Stimulated activated CD4-positive, alpha-beta T cell treated with anti-CD3 and anti-CD28 coated beads, Interleukin-15, amount 100 ng/mL, for 1 hour (primary cell): ENCODE results near the gene DLGAP4.

Experiments used
- DNase-seq, 2 donors: peaks; one replicate each; pipeline ENCODE4 v3.0.0-alpha.2; 2020; ENCODE audit warnings: low read depth in 1 of 2, low spot score in 1 of 2

Gene DLGAP4

DNA sequence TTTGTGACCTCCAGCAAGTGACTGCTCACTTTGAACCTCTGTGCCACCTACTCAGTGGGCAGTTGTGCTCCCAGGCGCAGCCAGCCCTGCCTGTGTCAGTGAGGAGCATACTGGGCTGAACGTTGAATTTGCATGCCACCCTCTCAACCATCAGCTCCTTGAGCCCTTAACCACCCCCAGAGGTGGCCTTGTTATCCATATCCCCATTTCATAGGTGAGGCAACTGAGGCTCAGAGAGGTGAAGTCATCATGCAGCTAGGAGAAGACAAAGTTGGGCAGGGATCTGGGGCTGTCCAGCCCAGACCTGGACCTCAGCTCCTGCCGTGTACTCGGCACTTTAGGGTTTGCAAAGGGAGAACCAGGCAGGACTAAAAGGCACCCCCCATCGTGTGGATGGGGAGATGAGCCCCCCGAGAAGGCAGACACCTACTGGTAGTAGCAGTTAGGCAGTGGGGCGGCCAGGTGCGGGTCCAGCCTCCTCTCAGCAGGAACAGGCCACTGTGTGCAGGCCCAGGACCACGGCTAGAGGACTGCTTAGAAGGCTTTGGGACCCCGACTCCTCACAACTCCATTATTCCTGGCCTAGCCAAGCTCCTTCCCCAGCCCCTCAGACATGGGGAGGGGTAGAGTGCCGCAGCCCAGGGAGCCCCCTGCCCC lies 134.4 kb downstream of the DLGAP4 start:
- no peak for DNase-seq

GRCh38 chr20:36441027-36441414 lies 134.9 kb downstream of the DLGAP4 start:
- no peak for DNase-seq

DNA sequence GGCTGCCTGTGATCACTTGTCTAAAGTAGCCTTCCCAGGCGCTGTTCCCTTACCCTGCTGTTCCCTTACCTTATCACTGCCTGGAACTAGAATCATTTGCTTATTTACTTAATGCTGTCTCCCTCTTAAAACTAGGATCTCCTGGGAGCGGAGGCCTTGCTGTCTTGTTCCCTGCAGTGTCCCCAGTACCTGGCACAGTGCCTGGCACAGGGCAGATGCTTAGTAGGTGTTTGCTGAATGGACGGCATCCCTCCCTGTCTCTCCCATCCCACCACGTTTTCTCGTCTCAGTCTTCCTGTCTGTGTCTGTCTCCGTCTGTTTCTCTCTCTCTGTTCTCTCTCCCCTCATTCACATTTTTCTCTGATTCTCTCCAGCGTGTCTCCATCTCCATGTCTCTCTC lies 135.3 kb downstream of the DLGAP4 start:
- DNase-seq, result no peak

GRCh38 chr20:36445847-36446246 lies 139.7 kb downstream of the DLGAP4 start:
- DNase-seq, result no peak

GRCh38 chr20:36446557-36446956 lies 140.4 kb downstream of the DLGAP4 start:
- no peak for DNase-seq

GRCh38 chr20:36447101-36447500 lies 141.0 kb downstream of the DLGAP4 start:
- no peak for DNase-seq

DNA sequence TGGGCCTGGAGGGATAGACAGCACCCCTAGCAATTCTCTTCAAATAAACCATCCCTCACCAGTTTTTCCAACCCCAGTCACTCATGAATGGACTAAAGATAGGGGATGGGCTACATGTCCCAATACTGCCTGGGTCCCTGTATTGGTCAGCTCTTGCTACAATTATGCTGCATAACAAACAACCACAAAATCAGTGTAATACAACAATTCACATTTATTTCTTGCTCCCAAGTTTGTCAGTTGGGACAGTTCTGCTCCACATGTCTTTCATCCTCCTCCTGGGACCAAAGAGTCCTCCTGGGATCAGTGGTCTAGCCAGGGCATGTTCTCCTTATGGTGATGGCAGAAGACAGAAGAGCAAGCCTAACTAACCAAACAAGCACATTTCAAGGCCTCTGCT lies 143.5 kb downstream of the DLGAP4 start:
- DNase-seq, result no peak

DNA sequence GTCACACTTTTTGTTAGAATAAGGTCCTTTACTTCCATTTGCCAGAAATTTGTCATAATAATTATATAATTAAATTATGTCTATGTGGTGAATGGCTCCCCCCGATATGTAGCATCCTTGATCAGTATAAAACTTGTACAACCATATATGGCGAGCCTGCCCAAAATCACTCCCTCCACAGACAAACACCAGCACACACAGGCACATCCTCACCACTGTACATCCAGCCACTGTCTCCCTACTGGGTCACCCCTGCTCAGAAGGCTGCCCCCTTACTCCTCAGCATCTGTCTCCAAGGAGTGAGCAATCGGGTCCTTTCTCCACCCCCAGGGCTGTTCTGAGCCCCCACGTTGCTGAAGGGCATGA lies 148.2 kb downstream of the DLGAP4 start:
- no peak for DNase-seq

DNA sequence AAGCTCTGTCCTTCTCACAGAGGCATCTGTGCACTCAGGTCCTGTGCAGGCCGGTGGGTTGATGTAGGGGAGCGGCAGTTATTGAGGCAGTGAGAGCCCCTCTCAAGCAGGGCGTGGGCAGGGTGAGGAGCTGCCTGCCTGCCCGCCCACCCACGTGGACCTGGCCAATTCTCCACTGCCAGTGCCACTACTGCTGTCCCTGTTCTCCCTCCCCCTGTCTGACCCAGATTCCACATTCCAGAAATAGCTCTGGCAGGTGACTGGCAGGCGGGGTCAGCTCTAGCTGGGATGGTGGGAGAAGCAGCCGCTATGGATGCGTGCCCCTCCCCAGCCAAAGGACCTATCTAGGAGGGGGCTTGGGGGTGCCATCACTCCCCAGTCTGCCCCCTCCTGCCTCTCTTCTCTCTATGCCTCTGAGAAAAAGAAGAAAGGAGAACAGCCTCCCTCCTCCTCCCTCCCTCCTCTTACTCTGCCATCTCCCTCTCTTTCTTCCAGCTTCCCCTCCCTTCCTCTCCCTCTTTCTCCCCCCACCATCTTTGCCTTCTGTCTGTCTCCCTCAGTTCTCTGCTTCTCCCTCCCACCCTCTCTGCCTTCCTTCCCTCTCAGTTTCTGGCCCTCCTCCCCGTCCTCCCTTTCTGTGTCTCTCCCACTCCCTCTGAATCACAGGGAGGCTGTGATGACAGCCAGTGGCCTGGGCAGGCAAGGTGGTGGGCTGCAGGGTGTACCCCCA lies 148.7 kb downstream of the DLGAP4 start:
- DNase-seq, result no peak

GRCh38 chr20:36455972-36456625 lies 150.0 kb downstream of the DLGAP4 start:
- DNase-seq, result no peak

DNA sequence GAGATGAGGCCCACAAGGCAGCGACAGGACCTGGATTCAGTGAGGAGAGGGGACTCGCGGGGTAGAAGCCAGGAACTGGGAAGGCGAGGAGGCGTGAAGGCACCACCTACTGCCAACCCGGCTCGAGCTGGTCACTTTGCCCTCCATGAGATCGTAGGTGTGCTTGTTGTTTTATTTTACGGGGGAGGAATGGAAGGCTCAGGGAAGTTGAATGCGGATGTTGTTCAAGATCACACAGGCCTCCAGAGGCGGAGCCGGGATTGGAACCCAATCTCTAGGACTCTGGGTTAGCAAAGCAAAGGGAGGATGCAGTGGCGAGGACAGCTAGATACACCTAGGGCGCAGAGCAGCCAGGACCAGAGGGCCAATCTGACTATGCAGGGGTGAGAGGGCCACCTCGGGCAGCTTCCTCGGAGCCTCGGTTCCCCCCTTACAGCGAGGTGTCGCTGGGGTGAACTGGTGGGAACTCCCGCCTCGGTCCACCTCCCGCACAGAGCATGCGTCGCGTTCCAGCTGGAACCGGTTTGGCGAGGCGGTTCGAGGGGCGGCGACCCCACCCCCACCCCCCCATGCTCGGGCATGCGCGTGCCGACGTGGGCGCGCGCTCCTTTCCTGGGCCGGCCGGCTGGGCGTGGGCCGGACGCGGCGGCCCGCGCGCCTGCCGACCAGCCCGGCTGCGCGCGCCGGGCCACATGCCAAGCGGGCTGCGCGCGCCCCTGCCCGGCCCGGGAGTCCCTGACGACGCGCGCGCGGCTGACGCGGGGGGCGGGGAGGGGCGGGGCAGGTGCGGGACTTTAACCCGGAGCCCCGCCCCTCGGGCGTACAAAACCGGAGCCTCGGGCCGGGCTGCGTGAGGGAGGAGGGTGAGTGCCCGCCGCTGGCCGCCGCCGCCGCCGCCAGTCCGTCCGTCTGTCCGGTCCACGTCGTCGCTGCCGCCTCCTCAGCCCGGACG lies 154.8 kb downstream of the DLGAP4 start:
- peak; percentile 81 to 88 for DNase-seq

GRCh38 chr20:36461600-36462439 lies 155.7 kb downstream of the DLGAP4 start:
- no peak for DNase-seq

DNA sequence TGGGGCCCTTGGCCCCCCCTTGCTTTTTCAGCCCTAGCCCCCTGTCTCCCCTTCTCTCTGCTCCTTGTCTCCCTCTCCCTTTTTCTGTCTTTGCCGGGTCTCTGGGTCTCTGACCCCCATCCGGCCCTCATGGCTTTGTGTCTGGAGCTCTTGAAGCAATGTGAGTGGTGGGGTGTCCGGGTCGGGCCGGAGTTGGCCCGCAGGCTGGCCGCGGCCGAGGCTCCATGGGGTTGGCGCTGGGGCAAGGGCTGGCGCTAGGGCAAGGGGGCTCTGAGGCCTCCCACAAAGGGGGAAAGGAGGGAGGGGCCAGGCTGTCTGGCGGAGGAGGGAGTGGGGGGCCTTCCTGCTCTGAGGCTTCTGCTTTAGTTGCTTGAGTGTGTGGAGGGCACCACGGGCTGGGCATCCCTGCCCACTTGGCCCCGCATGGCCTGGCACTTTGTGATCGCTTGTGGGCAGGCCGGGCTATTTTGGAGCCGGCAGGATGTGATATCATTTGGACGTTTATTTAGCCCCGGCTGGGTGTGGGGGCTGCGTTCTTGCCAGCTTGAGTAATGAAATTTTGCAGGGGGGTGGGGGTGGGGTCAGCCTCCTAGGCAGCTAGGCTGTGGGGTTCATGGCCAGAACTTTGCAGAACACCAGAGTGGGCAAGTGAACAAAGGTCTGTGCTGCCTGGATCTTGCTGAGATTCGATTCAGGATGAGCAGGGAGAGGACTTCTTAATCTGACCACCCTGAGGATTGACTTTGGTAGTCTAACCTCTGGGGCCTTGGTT lies 156.5 kb downstream of the DLGAP4 start:
- no peak for DNase-seq

GRCh38 chr20:36463212-36464061 lies 157.3 kb downstream of the DLGAP4 start:
- no peak for DNase-seq

DNA sequence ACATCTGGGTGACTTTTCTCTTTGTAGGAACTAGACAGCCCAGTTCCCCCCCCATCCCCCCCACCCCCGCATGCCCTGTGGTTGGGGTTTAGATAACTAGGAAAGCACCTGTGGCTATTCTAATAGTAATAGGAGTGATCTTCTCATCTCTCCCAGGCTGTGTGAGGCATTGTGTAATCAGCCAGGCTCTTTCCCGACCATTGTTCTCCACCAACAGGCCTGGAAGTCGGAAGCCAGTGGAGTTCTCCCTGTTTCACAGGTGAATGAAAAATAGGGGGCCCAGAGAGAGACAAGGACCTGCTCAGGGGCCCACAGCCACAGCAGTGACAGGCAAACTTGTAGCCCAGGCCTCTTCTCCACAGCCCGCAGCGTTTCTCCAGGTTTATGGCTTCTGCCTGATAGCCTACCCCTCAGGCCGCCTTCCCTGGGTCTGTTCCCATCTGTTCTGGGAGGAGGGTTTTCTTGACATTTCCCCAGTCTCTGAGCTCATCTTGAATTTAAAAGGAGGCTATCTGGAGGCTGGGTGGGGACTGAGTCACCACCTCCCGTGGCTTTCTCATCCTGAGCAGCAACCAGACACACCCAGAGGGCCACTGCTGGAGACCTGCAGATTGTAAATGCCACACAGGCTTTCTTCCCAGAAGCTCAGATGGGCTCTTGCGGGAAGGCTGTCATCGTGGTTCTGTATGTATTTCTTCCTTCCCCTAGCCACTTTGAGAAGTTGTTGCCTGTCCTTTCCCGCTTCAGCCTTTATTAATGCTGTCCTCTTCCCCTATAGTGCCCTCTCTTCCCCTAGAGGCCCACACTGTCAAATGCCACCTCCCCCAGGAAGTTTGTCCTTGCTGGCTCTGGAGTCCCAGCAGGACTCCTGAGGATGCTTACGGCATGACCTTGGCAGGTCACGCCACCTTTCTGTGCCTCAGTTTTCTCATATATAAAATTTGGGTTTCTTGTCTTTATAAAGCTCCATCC lies 159.3 kb downstream of the DLGAP4 start:
- peak in 1 of 2 donors; percentile 13 for DNase-seq

DNA sequence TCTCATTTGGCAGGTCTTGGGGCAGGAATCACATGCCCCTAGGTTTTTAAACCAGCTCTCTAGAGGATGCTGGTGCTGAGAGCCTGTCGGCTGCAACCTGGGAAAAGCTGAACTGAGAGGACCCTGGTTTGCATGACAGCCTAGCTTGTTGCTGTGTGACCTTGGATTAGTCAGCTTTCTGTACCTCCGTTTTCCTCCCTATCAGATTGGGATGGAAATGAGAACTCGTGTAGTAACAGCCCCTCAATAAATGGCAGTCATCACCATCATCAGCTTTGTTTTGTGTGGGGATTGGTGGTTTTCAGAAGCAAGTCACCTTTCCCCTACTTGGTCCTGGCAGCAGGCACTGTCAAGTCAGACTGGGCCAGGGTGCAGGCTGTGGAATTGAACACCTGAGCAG lies 159.9 kb downstream of the DLGAP4 start:
- no peak for DNase-seq
